ENCODE measurements around the gene BLTP1. TPM values are rescaled to one million over a fixed set of nuclear protein-coding genes. Genes with fewer than 3 reads are reported as not detected.

BLTP1 gene
- total RNA-seq, 4 donors from 2014 or later, result 79.6 to 103 (median 82.4) TPM

DNA sequence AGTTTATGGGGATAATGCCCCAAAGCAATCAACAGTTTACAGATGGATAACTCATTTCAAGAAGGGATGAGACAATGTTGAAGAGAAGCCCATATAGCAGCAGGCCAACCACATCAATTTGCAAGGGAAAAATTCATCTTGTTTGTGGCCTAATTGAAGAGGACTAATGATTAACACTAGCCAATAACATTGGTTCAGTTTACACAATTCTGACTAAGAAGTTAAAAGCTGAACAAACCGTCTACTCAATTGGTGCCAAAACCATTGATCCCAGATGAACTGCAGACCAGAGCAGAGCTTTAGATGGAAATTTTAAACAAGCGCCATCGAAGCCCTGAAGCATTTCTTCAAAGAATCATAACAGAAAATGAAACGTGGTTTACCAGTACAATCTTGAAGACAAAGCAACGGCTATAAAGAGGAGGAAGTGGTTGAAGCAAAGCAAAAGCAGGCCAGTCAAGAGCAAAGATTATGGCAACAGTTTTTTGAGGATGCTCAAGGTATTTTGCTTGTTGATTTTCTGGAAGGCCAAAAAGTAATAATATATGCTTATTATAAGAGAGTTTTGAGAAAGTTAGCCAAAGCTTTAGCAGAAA lies 20.5 kb upstream of the BLTP1 start:
- Histone ChIP-seq H3K4me3 (no peak overlapping the region), H3K9me3 (no peaks in the 10 kb centered on the region), H3K27me3 (no peaks in the 10 kb centered on the region), H3K36me3 (no peaks in the 10 kb centered on the region), H3K4me1 (no peaks in the 10 kb centered on the region), H3K27ac (replicated peaks in 1 of 4) (no peak overlapping the region)
- no peak for DNase-seq (ENCODE audit: extremely low spot score)
- intact Hi-C loops (cut with DNase I), result no loop called here
- TF ChIP-seq POLR2A (IDR thresholded peaks at IDR 0.05; ENCODE audit: low read depth) (no peak), POLR2AphosphoS5 (IDR thresholded peaks at IDR 0.05) (no peak), EP300 (IDR thresholded peaks at IDR 0.05) (no peak)
- TF ChIP-seq, protein P1, sequence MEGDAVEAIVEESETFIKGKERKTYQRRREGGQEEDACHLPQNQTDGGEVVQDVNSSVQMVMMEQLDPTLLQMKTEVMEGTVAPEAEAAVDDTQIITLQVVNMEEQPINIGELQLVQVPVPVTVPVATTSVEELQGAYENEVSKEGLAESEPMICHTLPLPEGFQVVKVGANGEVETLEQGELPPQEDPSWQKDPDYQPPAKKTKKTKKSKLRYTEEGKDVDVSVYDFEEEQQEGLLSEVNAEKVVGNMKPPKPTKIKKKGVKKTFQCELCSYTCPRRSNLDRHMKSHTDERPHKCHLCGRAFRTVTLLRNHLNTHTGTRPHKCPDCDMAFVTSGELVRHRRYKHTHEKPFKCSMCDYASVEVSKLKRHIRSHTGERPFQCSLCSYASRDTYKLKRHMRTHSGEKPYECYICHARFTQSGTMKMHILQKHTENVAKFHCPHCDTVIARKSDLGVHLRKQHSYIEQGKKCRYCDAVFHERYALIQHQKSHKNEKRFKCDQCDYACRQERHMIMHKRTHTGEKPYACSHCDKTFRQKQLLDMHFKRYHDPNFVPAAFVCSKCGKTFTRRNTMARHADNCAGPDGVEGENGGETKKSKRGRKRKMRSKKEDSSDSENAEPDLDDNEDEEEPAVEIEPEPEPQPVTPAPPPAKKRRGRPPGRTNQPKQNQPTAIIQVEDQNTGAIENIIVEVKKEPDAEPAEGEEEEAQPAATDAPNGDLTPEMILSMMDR (IDR thresholded peaks at IDR 0.05), result no peak
- 76% methylated on average over 5 of the region's 5 CpGs for WGBS

DNA sequence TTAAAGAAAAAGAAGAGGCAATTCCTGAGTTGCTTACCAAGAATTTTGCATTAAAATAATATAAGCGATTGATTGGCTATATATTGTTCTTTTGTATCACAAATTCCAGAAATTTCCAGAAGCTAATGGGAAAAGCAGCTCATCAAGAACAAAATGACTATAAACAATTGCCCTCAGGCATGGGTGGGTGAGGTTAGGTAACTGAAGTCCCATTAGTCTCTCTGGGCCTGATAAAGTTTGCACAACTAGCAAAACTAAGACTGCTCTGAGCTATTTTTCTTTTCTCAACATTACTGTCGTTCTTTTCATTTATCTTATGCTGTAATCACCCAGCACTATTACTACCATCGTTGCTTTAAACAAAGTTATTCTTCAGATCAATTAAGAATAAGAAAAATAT lies 19.2 kb upstream of the BLTP1 start:
- Histone ChIP-seq H3K27ac (replicated peaks in 1 of 4) (no peak overlapping the region), H3K4me3 (no peak overlapping the region), H3K4me1 (no peaks in the 10 kb centered on the region), H3K27me3 (no peaks in the 10 kb centered on the region), H3K36me3 (no peaks in the 10 kb centered on the region), H3K9me3 (no peaks in the 10 kb centered on the region)
- intact Hi-C loops (cut with DNase I), result no loop called here
- TF ChIP-seq EP300 (IDR thresholded peaks at IDR 0.05), result no peak
- no peak for TF ChIP-seq POLR2AphosphoS5 (IDR thresholded peaks at IDR 0.05)
- no peak for TF ChIP-seq POLR2A (IDR thresholded peaks at IDR 0.05; ENCODE audit: low read depth)
- 75% methylated on average over 3 of the region's 3 CpGs for WGBS
- no peak for DNase-seq (ENCODE audit: extremely low spot score)

DNA sequence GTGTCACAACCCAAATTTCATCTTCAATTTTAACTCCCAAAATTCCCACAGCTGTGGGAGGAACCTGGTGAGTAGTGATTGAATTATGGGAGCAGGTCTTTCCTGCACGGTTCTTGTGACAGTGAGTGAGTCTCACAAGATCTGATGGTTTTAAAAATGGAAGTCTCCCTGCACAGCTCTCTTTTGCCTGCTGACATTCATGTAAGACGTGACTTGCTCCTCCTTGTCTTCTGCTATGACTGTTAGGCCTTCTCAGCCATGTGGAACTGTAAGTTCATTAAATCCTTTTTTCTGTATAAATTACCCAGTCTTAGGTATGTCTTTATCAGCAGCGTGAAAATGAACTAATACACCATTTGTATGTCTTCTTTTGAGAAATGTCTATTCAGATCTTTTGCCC lies 13.0 kb upstream of the BLTP1 start:
- no peak for TF ChIP-seq EP300 (IDR thresholded peaks at IDR 0.05)
- no peak for TF ChIP-seq POLR2AphosphoS5 (IDR thresholded peaks at IDR 0.05)
- TF ChIP-seq POLR2A (IDR thresholded peaks at IDR 0.05; ENCODE audit: low read depth), result no peak
- TF ChIP-seq, protein P1 (IDR thresholded peaks at IDR 0.05), result no peak
- intact Hi-C loops (cut with DNase I), result no loop called here
- no peak for DNase-seq (ENCODE audit: extremely low spot score)
- Histone ChIP-seq H3K9me3 (no peaks in the 10 kb centered on the region), H3K4me3 (no peak overlapping the region), H3K27ac (replicated peaks in 1 of 4) (no peak overlapping the region), H3K27me3 (no peaks in the 10 kb centered on the region), H3K36me3 (no peaks in the 10 kb centered on the region), H3K4me1 (no peaks in the 10 kb centered on the region)
- 85% methylated on average over 3 of the region's 3 CpGs for WGBS

DNA sequence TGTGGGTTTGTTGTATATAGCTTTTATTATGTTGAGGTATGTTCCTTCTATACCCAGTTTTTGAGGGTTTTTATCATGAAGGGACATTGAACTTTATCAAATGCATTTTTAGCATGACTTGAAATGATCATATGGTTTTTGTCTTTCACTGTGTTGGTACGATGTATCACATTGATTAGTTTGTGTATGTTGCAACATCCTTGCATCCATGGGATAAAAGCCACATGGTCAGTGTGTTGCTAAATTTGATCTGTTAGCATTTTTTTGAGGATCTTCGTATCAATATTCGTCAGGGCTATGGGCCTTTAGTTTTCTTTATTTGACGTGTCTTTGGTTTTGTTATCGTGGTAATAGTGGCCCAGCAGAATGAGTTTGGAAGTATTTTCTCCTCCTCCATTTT lies 11.3 kb upstream of the BLTP1 start:
- no peaks in the 10 kb centered on the region for H3K36me3 ChIP-seq
- no peak overlapping the region for H3K4me3 ChIP-seq
- TF ChIP-seq POLR2A (IDR thresholded peaks at IDR 0.05; ENCODE audit: low read depth) (no peak), EP300 (IDR thresholded peaks at IDR 0.05) (no peak), POLR2AphosphoS5 (IDR thresholded peaks at IDR 0.05) (no peak)
- TF ChIP-seq, protein P1 (IDR thresholded peaks at IDR 0.05), result no peak
- no peak overlapping the region for H3K27ac ChIP-seq (replicated peaks in 1 of 4)
- no peaks in the 10 kb centered on the region for H3K4me1 ChIP-seq
- DNase-seq (ENCODE audit: extremely low spot score), result no peak
- intact Hi-C loops (cut with DNase I), result no loop called here
- peaks cover 0 to 8% (median 0%) of the 10 kb centered on the region in 4 donors for H3K27me3 ChIP-seq
- 90% methylated on average over 5 of the region's 5 CpGs for WGBS
- H3K9me3 ChIP-seq, result no peaks in the 10 kb centered on the region

DNA sequence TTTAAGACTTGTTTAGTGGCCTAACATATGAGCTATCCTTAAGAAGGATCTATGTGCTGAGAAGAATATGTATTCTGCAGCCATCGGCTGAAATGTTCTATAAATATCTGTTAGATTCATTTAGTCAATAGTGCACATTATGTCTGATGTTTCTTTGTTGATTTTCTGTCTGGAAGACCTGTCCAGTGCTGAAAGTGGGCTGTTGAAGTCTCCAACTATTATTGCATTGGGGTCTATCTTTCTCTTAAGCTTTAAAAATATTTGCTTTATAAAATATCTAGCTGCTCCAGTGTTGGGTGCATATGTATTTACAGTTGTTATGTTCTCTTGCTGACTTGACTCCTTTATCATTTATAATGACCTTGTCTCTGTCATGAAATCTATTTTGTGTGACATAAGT lies 9.4 kb upstream of the BLTP1 start:
- Histone ChIP-seq H3K9me3 (no peaks in the 10 kb centered on the region), H3K36me3 (no peaks in the 10 kb centered on the region), H3K4me3 (no peak overlapping the region), H3K4me1 (no peaks in the 10 kb centered on the region), H3K27me3 (peaks cover 0 to 8% (median 0%) of the 10 kb centered on the region in 4 donors), H3K27ac (replicated peaks in 1 of 4) (no peak overlapping the region)
- DNase-seq (ENCODE audit: extremely low spot score), result no peak
- intact Hi-C loops (cut with DNase I), result no loop called here
- TF ChIP-seq, protein P1 (IDR thresholded peaks at IDR 0.05), result no peak
- no peak for TF ChIP-seq POLR2AphosphoS5 (IDR thresholded peaks at IDR 0.05)
- TF ChIP-seq POLR2A (IDR thresholded peaks at IDR 0.05; ENCODE audit: low read depth), result no peak
- TF ChIP-seq EP300 (IDR thresholded peaks at IDR 0.05), result no peak
- WGBS, result 64% methylated on average over 1 of the region's 1 CpG

All from esophagus muscularis mucosa (tissue), 4 donors.